Chondrocyte (in vitro differentiated cells): ENCODE measurements around the gene NRG2. TPM values are rescaled to one million over a fixed set of nuclear protein-coding genes. Genes with fewer than 3 reads are reported as not detected.

Source experiments
- DNase-seq: peaks from one replicate; pipeline ENCODE4 v3.0.0; 2021; ENCODE audit warnings: mixed read lengths, low spot score
- H3K27ac Mint-ChIP-seq: one replicate; pipeline ENCODE4 v1.8.0; 2021; ENCODE audit warnings: mild to moderate bottlenecking, moderate library complexity, mixed read lengths; ENCODE audit not compliant: unreplicated experiment
- H3K27me3 Mint-ChIP-seq: 2 replicates; pipeline ENCODE4 v1.8.0; 2021; ENCODE audit warnings: low read depth, mixed read lengths
- H3K36me3 Mint-ChIP-seq: 2 replicates; pipeline ENCODE4 v1.8.0; 2021; ENCODE audit warnings: low read depth, mixed read lengths
- H3K4me1 Mint-ChIP-seq: 2 replicates; pipeline ENCODE4 v1.8.0; 2021; ENCODE audit warnings: low read depth, mild to moderate bottlenecking, mixed read lengths
- H3K4me3 Mint-ChIP-seq: one replicate; pipeline ENCODE4 v1.8.0; 2021; ENCODE audit warnings: mild to moderate bottlenecking, moderate library complexity, mixed read lengths; ENCODE audit not compliant: unreplicated experiment
- H3K9me3 Mint-ChIP-seq: 2 replicates; pipeline ENCODE4 v1.8.0; 2021; ENCODE audit warnings: low read depth, mixed read lengths
- total RNA-seq: library from RNA; stranded (reverse); gene quantifications from 3 replicates; pipeline ENCODE4 v1.2.1, GENCODE V29; 2021
- TF ChIP-seq, protein P1 (sequence below): fragments of 200-600 bp; sonication (generic); IDR thresholded peaks from 2 replicates; pipeline ENCODE4 v1.5.0; 2021; ENCODE audit warnings: antibody characterized with exemption, mild to moderate bottlenecking, moderate library complexity

The NRG2 gene
- total RNA-seq, 1 donor from 2014 or later, result 0.27 TPM

- no peak overlapping the region for H3K27ac Mint-ChIP-seq
- no peaks in the 10 kb centered on the region for H3K4me1 Mint-ChIP-seq
- DNase-seq, result no peak
- H3K9me3 Mint-ChIP-seq, result peaks cover 6% of the 10 kb centered on the region
- peaks cover 35% of the 10 kb centered on the region for H3K27me3 Mint-ChIP-seq
- TF ChIP-seq, protein P1, sequence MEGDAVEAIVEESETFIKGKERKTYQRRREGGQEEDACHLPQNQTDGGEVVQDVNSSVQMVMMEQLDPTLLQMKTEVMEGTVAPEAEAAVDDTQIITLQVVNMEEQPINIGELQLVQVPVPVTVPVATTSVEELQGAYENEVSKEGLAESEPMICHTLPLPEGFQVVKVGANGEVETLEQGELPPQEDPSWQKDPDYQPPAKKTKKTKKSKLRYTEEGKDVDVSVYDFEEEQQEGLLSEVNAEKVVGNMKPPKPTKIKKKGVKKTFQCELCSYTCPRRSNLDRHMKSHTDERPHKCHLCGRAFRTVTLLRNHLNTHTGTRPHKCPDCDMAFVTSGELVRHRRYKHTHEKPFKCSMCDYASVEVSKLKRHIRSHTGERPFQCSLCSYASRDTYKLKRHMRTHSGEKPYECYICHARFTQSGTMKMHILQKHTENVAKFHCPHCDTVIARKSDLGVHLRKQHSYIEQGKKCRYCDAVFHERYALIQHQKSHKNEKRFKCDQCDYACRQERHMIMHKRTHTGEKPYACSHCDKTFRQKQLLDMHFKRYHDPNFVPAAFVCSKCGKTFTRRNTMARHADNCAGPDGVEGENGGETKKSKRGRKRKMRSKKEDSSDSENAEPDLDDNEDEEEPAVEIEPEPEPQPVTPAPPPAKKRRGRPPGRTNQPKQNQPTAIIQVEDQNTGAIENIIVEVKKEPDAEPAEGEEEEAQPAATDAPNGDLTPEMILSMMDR, result no peak
- no peak overlapping the region for H3K4me3 Mint-ChIP-seq
- peaks cover 11% of the 10 kb centered on the region for H3K36me3 Mint-ChIP-seq
Observed at GRCh38 chr5:139817970-139818369, 225.1 kb downstream of the NRG2 start.

DNA sequence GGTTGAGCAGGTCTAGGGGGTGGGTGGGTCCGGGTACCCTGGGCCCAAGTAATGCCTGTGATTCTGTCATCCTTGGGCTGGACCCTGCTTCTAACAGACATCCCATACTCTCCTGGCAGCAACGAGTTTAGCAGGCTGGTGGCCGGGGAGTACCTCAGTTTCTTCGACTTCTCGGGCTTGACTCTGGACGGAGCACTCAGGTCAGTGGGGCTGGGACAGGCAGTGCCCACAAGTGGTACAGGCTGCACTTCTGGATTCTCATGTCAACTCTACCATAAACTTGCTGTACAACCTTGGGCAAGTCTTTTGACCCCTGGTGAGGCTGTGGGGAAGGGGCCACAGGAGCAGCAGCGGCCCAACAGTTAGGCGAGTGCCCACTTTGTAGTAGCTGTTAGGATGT lies 225.7 kb downstream of the NRG2 start:
- peaks cover 11% of the 10 kb centered on the region for H3K36me3 Mint-ChIP-seq
- H3K27me3 Mint-ChIP-seq, result peaks cover 40% of the 10 kb centered on the region
- H3K4me1 Mint-ChIP-seq, result no peaks in the 10 kb centered on the region
- no peak overlapping the region for H3K27ac Mint-ChIP-seq
- H3K9me3 Mint-ChIP-seq, result peaks cover 6% of the 10 kb centered on the region
- H3K4me3 Mint-ChIP-seq, result no peak overlapping the region
- DNase-seq, result peak; percentile 43
- TF ChIP-seq, protein P1, result no peak

DNA sequence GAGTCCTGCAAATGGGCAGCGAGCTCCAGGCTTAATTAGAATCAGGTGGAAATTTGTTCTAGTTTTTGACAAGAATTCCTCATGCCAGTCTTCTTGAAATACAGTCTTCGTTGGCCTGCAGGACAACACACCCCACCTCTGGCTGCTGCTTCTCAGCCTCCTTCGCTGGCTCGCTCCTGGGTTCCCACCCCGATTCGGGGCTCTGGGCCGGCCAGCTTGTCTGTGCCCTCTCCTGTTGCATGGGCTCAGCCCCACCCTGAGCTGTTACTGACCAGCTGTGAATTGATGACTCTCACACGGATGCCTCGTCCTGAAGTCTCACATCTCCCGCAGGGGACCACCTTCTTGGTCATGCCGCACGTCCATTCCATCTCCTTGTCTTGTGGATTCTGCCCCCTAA lies 226.5 kb downstream of the NRG2 start:
- no peak overlapping the region for H3K4me3 Mint-ChIP-seq
- H3K27me3 Mint-ChIP-seq, result peaks cover 48% of the 10 kb centered on the region
- H3K4me1 Mint-ChIP-seq, result no peaks in the 10 kb centered on the region
- peak; percentile 52 for DNase-seq
- TF ChIP-seq, protein P1, result no peak
- no peak overlapping the region for H3K27ac Mint-ChIP-seq
- peaks cover 13% of the 10 kb centered on the region for H3K36me3 Mint-ChIP-seq
- H3K9me3 Mint-ChIP-seq, result peaks cover 6% of the 10 kb centered on the region

GRCh38 chr5:139814704-139815280 lies 228.3 kb downstream of the NRG2 start:
- peaks cover 47% of the 10 kb centered on the region for H3K27me3 Mint-ChIP-seq
- H3K9me3 Mint-ChIP-seq, result peaks cover 6% of the 10 kb centered on the region
- no peak overlapping the region for H3K4me3 Mint-ChIP-seq
- peaks cover 11% of the 10 kb centered on the region for H3K36me3 Mint-ChIP-seq
- TF ChIP-seq, protein P1, result no peak
- H3K4me1 Mint-ChIP-seq, result no peaks in the 10 kb centered on the region
- H3K27ac Mint-ChIP-seq, result no peak overlapping the region
- DNase-seq, result peak; percentile 53

GRCh38 chr5:139814191-139814601 lies 228.9 kb downstream of the NRG2 start:
- H3K36me3 Mint-ChIP-seq, result peaks cover 7% of the 10 kb centered on the region
- H3K9me3 Mint-ChIP-seq, result peaks cover 6% of the 10 kb centered on the region
- DNase-seq, result no peak
- no peaks in the 10 kb centered on the region for H3K4me1 Mint-ChIP-seq
- H3K4me3 Mint-ChIP-seq, result no peak overlapping the region
- TF ChIP-seq, protein P1, result no peak
- H3K27ac Mint-ChIP-seq, result no peak overlapping the region
- peaks cover 41% of the 10 kb centered on the region for H3K27me3 Mint-ChIP-seq
